GM13976 (cell line): ENCODE data around the gene ABT1.
"Not testable (repeated sequence)": the region's sequence is repeated elsewhere in the genome, so short reads cannot be mapped to it uniquely, and the experiment has no call there.

Experiments used
- DNase-seq: peaks from one replicate; pipeline ENCODE4 v3.0.0; 2012; ENCODE audit warnings: low spot score
- in situ Hi-C: fragments of 300-500 bp; cut with MboI; formaldehyde crosslinking; loops from one replicate; pipeline ENCODE4 v1.12.0; 2022; ENCODE audit warnings: low sequenced_read_pairs, mixed read lengths, inconsistent platforms; ENCODE audit not compliant: unreplicated experiment
- TF ChIP-seq, protein P1 (sequence below): IDR thresholded peaks from 2 replicates; pipeline ENCODE4 v1.5.1; 2012; ENCODE audit warnings: borderline replicate concordance, mild to moderate bottlenecking; ENCODE audit not compliant: insufficient read depth; ENCODE audit errors: extremely low read depth, missing control alignments, control extremely low read depth

The ABT1 gene

GRCh38 chr6:26596579-26597388 lies at the start of gene ABT1:
Gene ABT1, plus strand, starts transcription at chr6:26596953. Its CDS starts 30 bp downstream, at chr6:26596983.
- in situ Hi-C loops: no loop called here
- peak; percentile 97 for DNase-seq
- TF ChIP-seq, protein P1, sequence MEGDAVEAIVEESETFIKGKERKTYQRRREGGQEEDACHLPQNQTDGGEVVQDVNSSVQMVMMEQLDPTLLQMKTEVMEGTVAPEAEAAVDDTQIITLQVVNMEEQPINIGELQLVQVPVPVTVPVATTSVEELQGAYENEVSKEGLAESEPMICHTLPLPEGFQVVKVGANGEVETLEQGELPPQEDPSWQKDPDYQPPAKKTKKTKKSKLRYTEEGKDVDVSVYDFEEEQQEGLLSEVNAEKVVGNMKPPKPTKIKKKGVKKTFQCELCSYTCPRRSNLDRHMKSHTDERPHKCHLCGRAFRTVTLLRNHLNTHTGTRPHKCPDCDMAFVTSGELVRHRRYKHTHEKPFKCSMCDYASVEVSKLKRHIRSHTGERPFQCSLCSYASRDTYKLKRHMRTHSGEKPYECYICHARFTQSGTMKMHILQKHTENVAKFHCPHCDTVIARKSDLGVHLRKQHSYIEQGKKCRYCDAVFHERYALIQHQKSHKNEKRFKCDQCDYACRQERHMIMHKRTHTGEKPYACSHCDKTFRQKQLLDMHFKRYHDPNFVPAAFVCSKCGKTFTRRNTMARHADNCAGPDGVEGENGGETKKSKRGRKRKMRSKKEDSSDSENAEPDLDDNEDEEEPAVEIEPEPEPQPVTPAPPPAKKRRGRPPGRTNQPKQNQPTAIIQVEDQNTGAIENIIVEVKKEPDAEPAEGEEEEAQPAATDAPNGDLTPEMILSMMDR: no peak

DNA sequence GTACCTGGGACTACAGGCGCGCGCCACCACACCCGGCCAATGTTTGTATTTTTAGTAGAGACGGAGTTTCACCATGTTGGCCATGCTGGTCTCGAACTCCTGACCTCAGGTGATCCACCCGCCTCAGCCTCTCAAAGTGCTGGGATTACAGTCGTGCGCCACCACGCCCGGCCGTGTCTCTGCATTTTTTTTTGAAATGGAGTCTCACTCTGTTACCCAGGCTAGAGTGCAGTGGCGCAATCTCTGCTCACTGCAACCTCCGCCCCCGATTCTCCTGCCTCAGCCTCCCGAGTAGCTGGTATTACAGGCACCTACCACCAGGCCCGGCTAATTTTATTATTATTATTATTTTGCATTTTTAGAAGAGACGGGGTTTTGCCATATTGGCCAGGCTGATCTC lies 49.4 kb upstream of the ABT1 start:
- in situ Hi-C loops, DNase-seq: not testable (repeated sequence)

DNA sequence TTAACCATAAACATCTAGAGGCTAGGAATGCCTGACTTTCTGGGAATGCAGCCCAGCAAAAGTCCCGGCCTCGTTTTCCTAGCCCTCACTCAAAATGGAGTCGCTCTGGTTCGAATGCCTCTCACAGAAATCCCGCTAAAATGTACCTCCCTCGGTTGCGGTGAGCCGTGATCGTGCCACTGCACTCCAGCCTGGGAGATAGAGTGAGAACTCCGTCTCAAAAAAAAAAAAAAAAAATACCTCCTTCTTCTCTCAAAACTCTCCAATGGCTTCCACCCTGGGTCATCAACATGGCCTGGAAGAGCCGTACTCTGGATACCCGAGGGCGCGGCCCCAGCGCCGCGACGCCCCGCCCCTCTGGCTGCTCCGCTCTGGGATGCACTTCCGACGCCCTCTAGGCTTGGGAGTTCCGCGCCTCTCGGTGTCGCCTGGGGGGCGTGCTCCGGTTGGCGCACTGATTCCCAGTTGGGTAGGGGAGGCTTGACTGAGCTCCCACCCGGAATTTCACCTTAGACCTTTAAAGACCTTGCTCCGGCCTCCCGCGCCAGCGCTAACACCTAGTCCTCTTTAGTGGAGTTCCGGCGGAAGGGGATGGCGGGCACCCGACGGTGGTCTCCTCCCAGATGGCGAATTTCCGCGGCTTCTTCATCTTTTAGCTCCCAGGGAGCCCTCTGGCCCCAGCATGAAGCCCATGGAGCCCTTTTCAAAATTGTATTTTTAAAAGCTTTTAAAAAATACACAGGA lies 46.3 kb upstream of the ABT1 start:
- DNase-seq: peak; percentile 68
- TF ChIP-seq, protein P1: peak; percentile 5
- in situ Hi-C loops: loop anchor here (10.0 kb wide), 1 partner anchor 216 kb away; no protein-coding TSS in a partner anchor

- TF ChIP-seq, protein P1: no peak
- no peak for DNase-seq
- in situ Hi-C loops: loop anchor here (10.0 kb wide), 1 partner anchor 217 kb away; no protein-coding TSS in a partner anchor
Observed at GRCh38 chr6:26552205-26552604, 44.5 kb upstream of the ABT1 start.

DNA sequence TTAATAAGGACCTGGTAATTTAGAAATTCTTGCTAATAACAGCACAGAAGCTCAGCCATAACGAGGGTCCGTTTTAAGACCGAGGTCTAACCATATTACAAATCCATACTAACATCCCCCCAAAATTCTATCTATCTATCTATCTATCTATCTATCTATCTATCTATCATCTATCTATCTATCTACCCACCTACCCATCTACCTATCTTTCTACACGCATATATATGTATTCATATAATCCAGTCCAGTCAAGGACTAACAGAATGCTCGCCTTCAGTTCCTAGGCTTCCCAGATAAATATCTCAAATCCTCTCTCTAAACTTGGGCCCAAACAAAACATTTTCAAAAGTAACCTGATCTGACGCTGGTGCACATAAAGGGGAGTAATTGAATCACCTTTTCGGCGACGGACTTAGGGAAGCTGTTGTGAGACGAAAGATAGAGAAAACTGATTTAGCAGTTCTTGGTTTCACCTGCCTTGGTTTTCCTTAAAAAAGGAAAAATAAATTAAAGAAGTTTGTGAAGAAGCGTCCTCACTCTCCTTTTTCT lies 44.0 kb upstream of the ABT1 start:
- no peak for DNase-seq
- in situ Hi-C loops: loop anchor here (10.0 kb wide), 1 partner anchor 218 kb away; no protein-coding TSS in a partner anchor
- TF ChIP-seq, protein P1: no peak

DNA sequence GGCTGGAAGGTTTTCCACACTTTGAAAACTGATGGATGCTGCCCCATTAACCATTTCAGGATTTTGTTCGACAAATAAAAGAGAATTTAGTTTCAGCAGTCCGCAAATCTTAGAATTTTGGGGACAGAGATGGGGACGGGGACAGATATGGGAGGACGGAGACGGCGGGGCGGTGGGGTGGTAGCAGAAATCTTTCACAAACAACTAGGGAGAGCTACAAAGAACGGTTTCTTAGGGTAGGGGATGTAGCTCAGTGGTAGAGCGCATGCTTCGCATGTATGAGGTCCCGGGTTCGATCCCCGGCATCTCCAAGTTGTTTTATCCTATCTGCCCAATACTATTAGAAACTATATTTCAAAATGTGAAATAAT lies 43.5 kb upstream of the ABT1 start:
- DNase-seq: peak; percentile 66
- TF ChIP-seq, protein P1: no peak
- in situ Hi-C loops: loop anchor here (10.0 kb wide), 1 partner anchor 218 kb away; no protein-coding TSS in a partner anchor
